Activated CD4-positive, alpha-beta T cell treated with anti-CD3 and anti-CD28 coated beads for 36 hours (primary cell): ENCODE results near the gene TALDO1. TPM values are rescaled to one million over a fixed set of nuclear protein-coding genes. Genes with fewer than 3 reads are reported as not detected.

Experiments used
- ATAC-seq: fragments of 200-7000 bp; cut with Tn5 transposase; one replicate; pipeline ENCODE4 v1.10.0; 2021; ENCODE audit warnings: mild to moderate bottlenecking, moderate library complexity
- CTCF ChIA-PET: fragments of 350-600 bp; sonication (Branson Sonifier 250); formaldehyde crosslinking; loops from one replicate; lab custom pipeline; 2021; ENCODE audit warnings: antibody characterized with exemption; lab: Charles Lee
- POLR2A ChIA-PET: fragments of 350-600 bp; sonication (Branson Sonifier 250); formaldehyde crosslinking; loops from one replicate; lab custom pipeline; 2021; ENCODE audit warnings: antibody characterized with exemption, inconsistent platforms; lab: Charles Lee
- DNase-seq: peaks from one replicate; pipeline ENCODE4 v3.0.0-alpha.2; 2020
- H3K27ac Mint-ChIP-seq: one replicate; pipeline ENCODE4 v1.8.0; 2021; ENCODE audit warnings: mixed read lengths
- H3K27me3 Mint-ChIP-seq: one replicate; pipeline ENCODE4 v1.8.0; 2021; ENCODE audit warnings: mixed read lengths
- H3K36me3 Mint-ChIP-seq: one replicate; pipeline ENCODE4 v1.8.0; 2021; ENCODE audit warnings: low read depth, mixed read lengths
- H3K4me1 Mint-ChIP-seq: one replicate; pipeline ENCODE4 v1.8.0; 2021; ENCODE audit warnings: mixed read lengths
- H3K4me3 Mint-ChIP-seq: one replicate; pipeline ENCODE4 v1.8.0; 2021; ENCODE audit warnings: mild to moderate bottlenecking, moderate library complexity, mixed read lengths
- H3K9me3 Mint-ChIP-seq: one replicate; pipeline ENCODE4 v1.8.0; 2021; ENCODE audit warnings: low read depth, mixed read lengths
- intact Hi-C, 2 experiments: fragments of 100-400 bp; cut with DNase I in 1 of 2; cut with micrococcal nuclease in 1 of 2; formaldehyde crosslinking; loops; one replicate each; pipeline versions ENCODE4 v1.14.2 to v1.15.1; 2022 to 2024; cut with DNase I, micrococcal nuclease
- total RNA-seq, 2 experiments: library from RNA; stranded (reverse); gene quantifications; one replicate each; pipeline ENCODE4 v1.2.3, GENCODE V29; 2021

TALDO1 gene
- total RNA-seq, 2 experiments from 2014 or later = 239 to 246 TPM

DNA sequence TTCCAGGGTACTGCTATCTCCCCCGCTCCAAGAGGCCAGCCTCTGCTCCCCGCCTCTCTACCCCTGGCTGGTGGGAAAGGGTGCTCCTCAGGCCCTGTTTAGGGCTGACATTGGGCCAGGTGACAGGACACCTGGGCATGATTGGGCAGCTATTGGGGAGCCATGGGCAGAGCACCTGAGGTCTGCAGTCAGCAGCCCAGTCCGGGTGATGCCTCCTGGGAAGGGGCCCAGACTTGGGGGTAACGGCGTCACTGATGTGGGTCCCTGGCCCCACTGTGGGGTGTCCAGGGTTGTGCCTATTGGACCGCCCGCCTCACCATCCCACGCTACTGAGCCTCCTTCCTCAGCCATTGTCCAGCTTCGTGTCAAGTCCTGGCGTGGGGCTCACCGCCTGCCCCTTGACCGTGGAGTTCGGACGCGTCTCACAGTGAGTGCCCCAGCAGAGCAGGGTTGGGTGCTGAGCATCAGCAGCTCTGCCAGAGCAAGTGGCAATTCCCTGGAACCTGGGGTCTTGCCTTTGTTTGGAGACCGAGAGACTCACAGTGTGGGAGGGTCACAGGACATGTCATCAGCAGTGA, 32.8 kb downstream of the TALDO1 start:
- ChIA-PET POLR2A (no interaction called here), CTCF (interaction anchor here (0.6 kb wide), 1 partner anchor 136 kb away, joined by 3 read pairs; no protein-coding TSS in a partner anchor)
- ATAC-seq (no peak), DNase-seq (no peak)
- no peak overlapping the region for H3K4me3 Mint-ChIP-seq
- peaks cover 13% of the 10 kb centered on the region for H3K36me3 Mint-ChIP-seq
- no peak overlapping the region for H3K27ac Mint-ChIP-seq
- H3K27me3 Mint-ChIP-seq = no peaks in the 10 kb centered on the region
- peaks cover 26% of the 10 kb centered on the region for H3K4me1 Mint-ChIP-seq
- intact Hi-C loops = no loop called here
- H3K9me3 Mint-ChIP-seq = no peaks in the 10 kb centered on the region

DNA sequence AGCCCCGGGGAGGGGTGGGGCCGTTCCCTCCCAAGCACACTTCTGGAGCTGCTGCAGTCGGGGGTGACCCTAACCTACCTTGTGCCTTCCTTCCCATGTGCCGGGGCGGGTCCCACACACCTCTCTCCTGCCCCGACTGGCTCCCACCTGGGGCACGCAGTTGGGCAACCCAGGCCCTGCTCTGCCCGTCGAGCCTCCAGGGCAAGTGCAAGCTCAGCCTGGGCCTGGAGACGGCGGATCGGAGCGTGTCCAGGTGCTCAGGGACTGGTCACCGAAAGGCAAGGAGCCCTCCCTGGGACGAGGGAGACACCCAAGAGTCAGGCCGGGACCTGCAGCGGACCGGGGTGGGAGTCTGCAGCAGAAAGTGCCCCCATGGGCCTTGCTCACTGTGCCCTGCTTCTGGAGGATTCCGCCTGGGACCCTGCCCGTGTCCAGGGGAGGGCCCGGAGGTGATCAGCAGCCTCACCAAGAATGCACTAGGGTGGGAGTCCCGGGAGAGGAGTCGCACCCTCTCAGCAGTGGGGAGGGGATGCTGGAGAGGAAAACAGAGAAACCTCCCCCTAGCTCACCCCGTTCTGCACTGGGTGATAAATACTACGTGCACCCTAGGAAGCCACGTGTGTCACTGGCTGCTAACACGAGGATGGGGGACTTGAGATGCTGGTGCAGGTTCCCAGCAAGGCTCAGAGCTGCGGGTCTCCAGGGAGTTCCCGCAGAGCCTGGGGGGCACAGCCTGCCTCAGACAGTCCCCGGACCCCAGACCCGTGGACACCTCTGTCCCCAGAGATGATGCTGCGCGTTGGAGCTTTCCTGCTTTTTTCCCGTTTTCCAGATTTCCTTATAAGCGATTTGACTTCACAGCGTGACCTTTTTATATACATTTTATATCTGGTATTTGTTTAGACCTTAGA, 35.3 kb downstream of the TALDO1 start:
- intact Hi-C loops = no loop called here
- peaks cover 9% of the 10 kb centered on the region for H3K36me3 Mint-ChIP-seq
- H3K27ac Mint-ChIP-seq = no peak overlapping the region
- H3K4me3 Mint-ChIP-seq = no peak overlapping the region
- DNase-seq (no peak), ATAC-seq (no peak)
- H3K4me1 Mint-ChIP-seq = peaks cover 14% of the 10 kb centered on the region
- ChIA-PET POLR2A (no interaction called here), CTCF (interaction anchor here (0.9 to 1.6 kb wide), 3 partner anchors 19 to 264 kb away, joined by 3 read pairs; no protein-coding TSS in a partner anchor)
- H3K9me3 Mint-ChIP-seq = no peaks in the 10 kb centered on the region
- no peaks in the 10 kb centered on the region for H3K27me3 Mint-ChIP-seq

GRCh38 chr11:783581-784015, 36.3 kb downstream of the TALDO1 start:
- intact Hi-C loops = no loop called here
- Mint-ChIP-seq H3K9me3 (no peaks in the 10 kb centered on the region), H3K4me1 (peaks cover 14% of the 10 kb centered on the region), H3K27ac (no peak overlapping the region), H3K27me3 (no peaks in the 10 kb centered on the region), H3K36me3 (peaks cover 9% of the 10 kb centered on the region), H3K4me3 (no peak overlapping the region)
- DNase-seq (peak; percentile 75), ATAC-seq (peak; percentile 85)
- ChIA-PET POLR2A (interaction anchor here (1.6 kb wide), 1 partner anchor 26 kb away, joined by 5 read pairs; no protein-coding TSS in a partner anchor), CTCF (interaction anchor here (0.6 to 1.6 kb wide), 6 partner anchors 8 to 454 kb away, joined by 3 read pairs; partner anchors contain the start of gene TALDO1)

DNA sequence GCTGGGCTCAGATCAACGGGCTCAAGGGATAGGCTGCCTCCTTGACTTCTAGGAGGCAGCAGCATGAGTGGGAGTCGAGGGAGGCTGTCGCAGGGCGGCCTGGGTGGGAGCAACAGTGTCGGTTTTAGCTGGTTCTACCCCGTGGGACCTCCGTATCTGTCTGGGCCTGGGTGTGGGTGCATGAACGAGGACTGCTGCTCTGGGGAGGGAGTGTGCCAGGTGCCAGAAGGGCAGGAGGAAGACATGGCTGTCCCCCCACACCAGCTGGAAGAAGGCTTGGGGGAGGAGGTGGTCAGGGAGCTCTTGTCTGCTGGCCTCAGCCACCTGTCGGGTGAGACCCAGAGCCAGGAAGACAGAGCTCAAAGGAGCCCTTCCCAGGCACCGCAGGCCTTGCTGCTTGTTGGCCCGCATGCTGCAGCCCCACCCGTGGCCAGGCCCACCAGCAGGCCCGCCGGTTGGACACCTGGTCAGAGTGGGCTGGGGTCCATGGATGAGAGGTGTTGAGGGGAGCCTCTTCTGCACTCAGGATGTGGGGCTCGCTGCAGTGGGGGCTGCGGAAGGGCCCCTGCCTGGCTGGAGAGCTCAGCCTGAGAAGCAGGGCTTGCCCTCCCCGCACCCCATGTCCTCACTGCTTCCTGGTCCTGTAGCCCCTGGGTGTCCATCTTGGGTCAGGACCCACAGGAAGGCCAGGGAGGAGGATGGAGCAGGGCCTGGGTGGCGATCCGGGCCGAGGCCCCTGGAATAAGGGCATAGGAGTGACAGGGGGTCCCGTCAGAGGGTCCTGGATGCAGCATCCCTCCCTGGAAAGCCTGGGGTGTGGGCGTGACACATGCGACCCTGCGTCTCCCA, 39.2 kb downstream of the TALDO1 start:
- peaks cover 8% of the 10 kb centered on the region for H3K4me1 Mint-ChIP-seq
- H3K36me3 Mint-ChIP-seq = peaks cover 13% of the 10 kb centered on the region
- H3K4me3 Mint-ChIP-seq = no peak overlapping the region
- ATAC-seq (no peak), DNase-seq (no peak)
- no peaks in the 10 kb centered on the region for H3K27me3 Mint-ChIP-seq
- H3K9me3 Mint-ChIP-seq = no peaks in the 10 kb centered on the region
- intact Hi-C loops = no loop called here
- no peak overlapping the region for H3K27ac Mint-ChIP-seq
- CTCF ChIA-PET = no interaction called here
- POLR2A ChIA-PET = no interaction called here

GRCh38 chr11:787084-787675, 39.9 kb downstream of the TALDO1 start:
- Mint-ChIP-seq H3K4me3 (no peak overlapping the region), H3K27me3 (no peaks in the 10 kb centered on the region), H3K9me3 (no peaks in the 10 kb centered on the region), H3K36me3 (peaks cover 13% of the 10 kb centered on the region), H3K27ac (no peak overlapping the region), H3K4me1 (peaks cover 8% of the 10 kb centered on the region)
- DNase-seq = no peak
- ATAC-seq = no peak
- ChIA-PET POLR2A (no interaction called here), CTCF (no interaction called here)
- intact Hi-C loops = no loop called here

GRCh38 chr11:788009-788640, 40.9 kb downstream of the TALDO1 start:
- H3K4me1 Mint-ChIP-seq = peaks cover 8% of the 10 kb centered on the region
- ChIA-PET POLR2A (no interaction called here), CTCF (no interaction called here)
- intact Hi-C loops = no loop called here
- peaks cover 13% of the 10 kb centered on the region for H3K36me3 Mint-ChIP-seq
- H3K9me3 Mint-ChIP-seq = no peaks in the 10 kb centered on the region
- no peaks in the 10 kb centered on the region for H3K27me3 Mint-ChIP-seq
- H3K27ac Mint-ChIP-seq = no peak overlapping the region
- DNase-seq (no peak), ATAC-seq (no peak)
- H3K4me3 Mint-ChIP-seq = no peak overlapping the region

DNA sequence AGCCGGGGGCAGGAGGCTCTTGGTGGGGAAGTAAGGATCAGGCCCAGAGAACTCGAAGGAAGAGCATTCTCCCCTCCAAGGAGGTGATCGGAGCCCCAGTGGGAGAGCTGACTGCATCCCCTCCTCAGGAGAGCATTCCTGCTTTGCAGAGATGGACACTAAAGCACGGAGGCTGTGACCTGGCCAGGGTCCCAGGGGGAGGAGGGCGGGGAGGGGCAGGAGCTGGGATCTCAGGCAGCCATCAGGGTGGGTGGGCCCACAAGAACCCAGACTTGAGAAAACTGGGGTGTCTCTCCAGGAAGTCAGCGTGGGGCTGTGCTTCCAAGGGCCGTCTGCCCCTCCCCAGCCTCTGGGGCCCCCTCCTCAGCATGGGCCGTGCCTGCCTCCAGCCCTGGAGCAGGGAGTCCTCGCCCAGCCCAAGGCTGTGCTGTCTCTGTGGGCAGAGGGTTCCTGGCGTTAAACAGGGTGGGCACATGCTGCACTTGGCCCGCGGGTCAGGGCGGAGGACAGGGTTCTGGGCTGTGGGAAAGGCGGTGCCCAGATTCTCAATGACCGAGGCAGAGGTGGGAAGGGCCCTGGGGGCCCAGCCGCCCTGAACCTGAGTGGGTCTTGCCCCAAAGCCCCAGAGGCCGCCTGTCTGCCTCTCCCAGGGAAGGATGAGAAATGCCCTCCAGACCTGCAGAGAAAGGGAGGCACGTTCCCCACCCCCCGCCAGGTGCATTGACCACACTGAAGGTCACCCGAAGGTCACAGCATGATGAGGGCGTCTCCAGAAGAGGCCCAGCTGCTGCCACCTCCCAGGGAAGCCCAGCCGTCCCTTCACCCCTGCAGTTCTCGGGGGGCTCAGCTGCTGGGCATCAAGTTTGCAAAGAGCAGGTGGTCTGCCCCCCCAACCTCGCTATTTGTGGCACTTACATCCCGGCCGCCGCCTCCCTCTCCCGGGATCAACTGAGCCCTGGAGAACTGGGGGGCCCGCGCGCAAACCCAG, 42.0 kb downstream of the TALDO1 start:
- no peaks in the 10 kb centered on the region for H3K27me3 Mint-ChIP-seq
- POLR2A ChIA-PET = interaction anchor here (0.6 kb wide), 1 partner anchor 17 kb away, joined by 8 read pairs; no protein-coding TSS in a partner anchor
- no peak for DNase-seq
- no peak for ATAC-seq
- CTCF ChIA-PET = interaction anchor here (0.6 kb wide), 1 partner anchor 15 kb away, joined by 3 read pairs; no protein-coding TSS in a partner anchor
- H3K4me3 Mint-ChIP-seq = peak overlapping the region; percentile 28
- peaks cover 13% of the 10 kb centered on the region for H3K36me3 Mint-ChIP-seq
- intact Hi-C loops = no loop called here
- H3K27ac Mint-ChIP-seq = no peak overlapping the region
- H3K9me3 Mint-ChIP-seq = no peaks in the 10 kb centered on the region
- H3K4me1 Mint-ChIP-seq = peaks cover 3% of the 10 kb centered on the region

DNA sequence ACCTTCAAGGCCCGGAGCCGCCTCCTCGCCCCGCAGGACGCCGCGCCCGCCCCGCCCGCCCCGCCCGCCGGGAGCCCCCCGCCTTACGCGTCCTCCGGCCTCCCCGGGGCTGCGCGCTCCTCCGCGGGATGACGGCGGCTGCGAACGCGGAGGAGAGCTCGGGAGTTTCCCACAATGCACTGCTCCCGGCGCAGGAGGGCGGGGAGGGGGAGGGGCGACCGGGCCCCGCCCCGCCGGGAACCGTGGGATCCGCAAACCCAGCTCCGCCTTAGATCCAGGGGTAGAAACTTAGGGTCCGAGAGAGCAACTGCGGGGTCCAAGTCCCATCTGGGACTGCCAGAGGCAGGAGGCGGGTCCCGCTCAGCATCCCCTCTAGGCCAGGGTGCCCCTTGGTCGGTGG, 42.7 kb downstream of the TALDO1 start, which contains the start of gene CEND1:
Gene CEND1 (minus strand): TSS at position 148 of the 400 bp plus-strand sequence. CDS start 1,514 bp downstream, outside the sequence.
- ChIA-PET POLR2A (interaction anchor here (0.6 kb wide), 1 partner anchor 16 kb away, joined by 8 read pairs; no protein-coding TSS in a partner anchor), CTCF (interaction anchor here (0.6 kb wide), 1 partner anchor 15 kb away, joined by 3 read pairs; no protein-coding TSS in a partner anchor)
- Mint-ChIP-seq H3K27ac (no peak within 1 kb of the TSS), H3K27me3 (no peaks in the 10 kb centered on the region), H3K4me3 (peak within 1 kb of the TSS; percentile 28), H3K4me1 (peaks cover 6% of the 10 kb centered on the region), H3K9me3 (no peaks in the 10 kb centered on the region), H3K36me3 (peaks cover 17% of the 10 kb centered on the region)
- intact Hi-C loops = loop anchor here (1.0 to 10.0 kb wide), 2 partner anchors 13 to 215 kb away; partner anchors contain the start of genes GATD1 (in 1 of the 2) and PHRF1 (in 1 of the 2)
- peak; percentile 64 for ATAC-seq
- peak; percentile 76 for DNase-seq

DNA sequence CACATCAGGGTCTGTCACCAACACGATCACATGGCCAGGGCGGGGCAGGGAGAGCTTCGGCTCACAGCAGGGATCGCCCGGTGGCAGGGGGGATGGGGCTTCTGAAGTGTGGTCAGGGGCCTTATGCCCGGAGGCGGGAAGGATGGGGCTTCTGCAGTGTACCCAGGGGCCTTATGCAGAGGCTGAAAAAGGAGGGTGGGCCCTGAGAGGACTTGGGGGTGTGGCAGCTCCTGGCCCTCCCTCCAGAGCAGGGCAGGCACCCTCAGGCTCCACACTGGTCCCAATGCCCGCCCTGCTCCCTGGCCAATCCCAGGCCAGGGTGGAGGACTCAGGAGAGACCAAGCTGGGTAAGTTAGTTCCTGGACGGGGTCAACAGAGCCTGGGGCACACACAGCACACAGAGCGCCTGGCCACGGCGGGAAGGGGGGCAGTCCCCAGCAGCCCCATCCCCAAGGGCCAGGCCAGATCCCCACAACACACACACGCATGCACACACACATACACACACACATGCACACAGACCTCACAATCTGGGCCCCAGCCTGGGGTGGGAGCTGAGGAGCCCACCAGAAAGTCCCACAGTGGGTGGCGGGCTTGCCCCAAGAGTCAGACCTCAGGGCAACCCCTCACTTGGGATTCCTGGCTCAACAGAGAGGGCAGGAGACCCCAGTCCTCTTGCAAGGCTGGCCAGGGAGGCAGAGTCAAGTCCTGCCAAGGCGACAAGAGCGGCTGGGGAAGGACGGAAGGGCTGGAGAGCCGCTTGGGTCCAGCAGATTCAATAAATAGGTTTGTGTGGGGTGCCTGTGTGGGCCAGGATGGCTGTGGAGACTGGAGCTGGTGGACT, 43.7 kb downstream of the TALDO1 start:
- intact Hi-C loops = loop anchor here (1.0 to 10.0 kb wide), 2 partner anchors 14 to 216 kb away; partner anchors contain the start of genes GATD1 (in 1 of the 2) and PHRF1 (in 1 of the 2)
- Mint-ChIP-seq H3K4me3 (no peak overlapping the region), H3K27me3 (no peaks in the 10 kb centered on the region), H3K36me3 (peaks cover 17% of the 10 kb centered on the region), H3K4me1 (peaks cover 8% of the 10 kb centered on the region), H3K27ac (no peak overlapping the region), H3K9me3 (no peaks in the 10 kb centered on the region)
- ATAC-seq (peak; percentile 3), DNase-seq (no peak)
- ChIA-PET POLR2A (no interaction called here), CTCF (no interaction called here)
